Mononuclear cell (primary cell): Measurements from ENCODE around the gene TRIM66. TPM values are rescaled to one million over a fixed set of nuclear protein-coding genes. Genes with fewer than 3 reads are reported as not detected.

ENCODE experiments used
- H3K27me3 ChIP-seq: 2 replicates; pipeline ENCODE4 v1.6.0; 2011; ENCODE audit warnings: low read length, control low read depth; ENCODE audit not compliant: insufficient read depth
- H3K4me1 ChIP-seq: 2 replicates; pipeline ENCODE4 v1.5.1; 2011; ENCODE audit warnings: mild to moderate bottlenecking, low read length, control low read depth; ENCODE audit not compliant: insufficient read depth
- H3K4me3 ChIP-seq: 2 replicates; pipeline ENCODE4 v1.5.1; 2011; ENCODE audit warnings: mild to moderate bottlenecking, low read length, moderate library complexity
- H3K9me3 ChIP-seq: 2 replicates; pipeline ENCODE4 v1.5.1; 2011; ENCODE audit warnings: low read depth, mild to moderate bottlenecking, control low read depth, low read length
- total RNA-seq: library from RNA; depleted of rRNA; stranded (reverse); fragments of >200 nt; gene quantifications from one replicate; pipeline ENCODE4 v1.2.3, GENCODE V29; 2012

TRIM66 gene
- total RNA-seq, 1 donor: 5.6 TPM

DNA sequence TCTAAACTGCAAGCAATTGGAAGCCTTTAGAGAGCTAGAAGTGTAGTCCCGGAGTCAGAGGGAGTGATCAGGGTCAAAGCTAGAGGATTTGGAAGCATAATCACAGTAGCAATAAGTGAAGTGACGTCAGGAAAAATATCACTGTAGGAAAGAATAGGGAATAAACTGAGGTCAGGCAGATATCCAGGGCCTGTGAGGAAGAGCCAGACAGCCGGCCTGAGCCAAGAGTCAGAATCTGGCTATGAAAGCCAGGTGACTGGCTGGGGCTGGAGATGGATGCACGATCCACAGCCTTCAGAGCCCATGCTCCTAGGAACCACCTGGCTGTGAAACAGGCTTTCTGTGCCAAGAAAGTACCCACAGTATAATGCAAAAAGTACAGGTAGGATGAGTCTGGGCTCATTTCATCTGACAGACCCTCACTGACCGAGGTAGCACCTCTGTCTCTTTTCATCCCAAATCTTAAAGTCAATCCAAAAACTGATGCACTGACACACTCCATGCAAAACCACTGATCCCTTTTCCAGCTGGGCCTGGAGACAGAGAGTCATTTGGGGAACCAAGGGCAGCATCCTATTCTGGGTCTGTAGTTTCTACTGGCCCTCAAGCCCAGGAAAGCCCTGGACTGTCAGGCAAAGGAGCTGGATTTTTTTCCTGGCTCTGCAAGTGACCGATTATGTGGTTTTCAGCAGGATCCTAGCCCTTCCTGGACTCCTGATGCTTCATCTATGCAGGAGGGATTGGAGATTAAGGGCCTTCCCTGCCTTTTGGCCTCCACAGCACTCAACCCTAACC lies 21.3 kb downstream of the TRIM66 start:
- no peak overlapping the region for H3K4me3 ChIP-seq
- H3K4me1 ChIP-seq: no peaks in the 10 kb centered on the region
- H3K9me3 ChIP-seq: no peaks in the 10 kb centered on the region
- H3K27me3 ChIP-seq: no peaks in the 10 kb centered on the region

DNA sequence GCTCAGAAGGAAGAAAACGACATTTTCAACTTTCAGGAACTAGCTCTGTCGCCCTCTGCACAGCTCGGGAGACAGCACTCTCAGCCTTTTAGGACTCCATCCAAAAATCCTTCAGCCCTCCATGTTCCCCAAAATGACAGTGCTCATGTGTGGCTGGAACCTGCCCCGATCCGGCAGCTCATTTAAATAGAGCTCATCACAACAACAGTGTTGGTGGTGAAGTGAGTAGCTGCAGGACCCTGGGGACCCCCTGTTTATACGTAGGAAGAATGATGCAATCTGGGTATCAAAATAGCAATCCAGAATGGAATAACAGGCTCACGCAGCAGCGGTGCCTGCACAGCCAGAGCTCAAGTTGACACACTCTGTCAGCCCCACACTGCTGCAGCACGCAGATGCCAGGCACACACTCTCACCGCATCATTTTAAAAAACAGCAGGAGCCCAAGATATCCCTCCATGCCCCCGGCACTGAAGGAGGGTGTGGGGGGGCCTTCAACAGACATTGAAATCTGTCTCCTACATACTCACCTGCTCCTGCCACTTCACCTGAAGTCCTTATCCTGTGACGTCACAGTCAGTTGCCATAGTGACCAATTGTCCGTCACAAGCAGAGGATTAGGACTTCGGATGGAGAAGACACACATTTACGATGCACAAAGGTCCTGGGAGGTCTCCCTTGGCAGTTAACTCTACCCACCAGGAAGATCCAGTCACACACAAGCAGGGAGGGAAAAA lies 24.0 kb downstream of the TRIM66 start:
- no peak overlapping the region for H3K4me3 ChIP-seq
- no peaks in the 10 kb centered on the region for H3K9me3 ChIP-seq
- no peaks in the 10 kb centered on the region for H3K27me3 ChIP-seq
- no peaks in the 10 kb centered on the region for H3K4me1 ChIP-seq

DNA sequence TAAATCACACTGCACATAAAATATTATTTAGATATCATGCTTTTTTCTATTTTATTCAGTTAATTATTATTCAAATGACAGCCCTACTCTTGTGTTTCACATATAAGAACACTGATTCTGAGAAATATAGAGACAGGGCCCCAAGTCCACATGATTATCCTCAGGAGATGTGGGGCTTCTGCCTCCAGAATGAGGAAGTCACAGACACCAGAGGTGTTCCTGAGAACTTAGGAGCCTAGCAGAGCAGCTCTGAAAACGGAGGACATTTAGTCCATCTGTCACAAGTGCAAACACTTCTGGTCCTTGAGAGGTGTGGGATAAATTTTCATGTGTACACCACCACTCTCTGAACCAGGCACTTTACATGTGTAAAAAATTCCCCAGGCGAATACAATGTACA lies 26.2 kb downstream of the TRIM66 start:
- no peaks in the 10 kb centered on the region for H3K4me1 ChIP-seq
- no peaks in the 10 kb centered on the region for H3K27me3 ChIP-seq
- H3K9me3 ChIP-seq: no peaks in the 10 kb centered on the region
- no peak overlapping the region for H3K4me3 ChIP-seq

DNA sequence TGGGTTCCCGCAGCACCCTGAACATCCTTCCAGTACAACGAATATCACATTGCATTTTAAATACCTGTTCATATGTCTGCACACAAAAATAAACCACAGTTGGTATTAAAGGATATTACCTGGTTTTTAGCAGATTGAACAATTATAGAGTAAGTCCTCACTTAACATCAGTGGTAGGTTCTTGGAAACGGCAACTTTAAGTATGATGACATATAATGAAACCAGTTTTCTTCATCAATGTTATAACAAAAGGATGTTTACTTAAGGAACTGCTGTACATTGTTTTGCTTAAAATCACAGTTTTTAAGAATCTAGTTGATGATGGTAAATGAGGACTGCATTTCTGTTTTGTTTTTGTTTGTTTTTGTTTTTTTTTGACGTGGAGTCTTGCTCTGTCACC lies 28.0 kb downstream of the TRIM66 start:
- H3K9me3 ChIP-seq: no peaks in the 10 kb centered on the region
- H3K4me1 ChIP-seq: no peaks in the 10 kb centered on the region
- H3K4me3 ChIP-seq: no peak overlapping the region
- H3K27me3 ChIP-seq: no peaks in the 10 kb centered on the region

DNA sequence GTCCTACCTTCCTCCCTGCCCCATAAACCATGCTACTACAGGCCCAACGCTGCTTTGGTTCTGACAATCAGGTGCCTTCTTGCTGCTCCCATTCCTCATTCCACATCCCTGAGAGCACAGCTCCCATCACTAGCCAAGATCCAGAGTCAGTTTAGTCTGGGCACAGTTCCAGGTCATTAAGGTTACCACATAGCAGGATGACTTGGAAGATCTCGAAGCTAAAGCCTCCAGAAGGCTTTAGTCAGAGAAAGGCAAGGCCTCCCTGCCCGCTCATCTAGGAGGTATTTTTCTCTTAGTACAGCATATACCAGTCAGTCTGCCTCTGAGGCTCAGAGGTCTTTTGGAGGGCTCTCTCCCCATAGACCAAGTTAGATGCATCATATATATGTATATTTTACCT lies 30.3 kb downstream of the TRIM66 start:
- Histone ChIP-seq H3K4me1 (no peaks in the 10 kb centered on the region), H3K9me3 (no peaks in the 10 kb centered on the region), H3K27me3 (no peaks in the 10 kb centered on the region), H3K4me3 (no peak overlapping the region)

DNA sequence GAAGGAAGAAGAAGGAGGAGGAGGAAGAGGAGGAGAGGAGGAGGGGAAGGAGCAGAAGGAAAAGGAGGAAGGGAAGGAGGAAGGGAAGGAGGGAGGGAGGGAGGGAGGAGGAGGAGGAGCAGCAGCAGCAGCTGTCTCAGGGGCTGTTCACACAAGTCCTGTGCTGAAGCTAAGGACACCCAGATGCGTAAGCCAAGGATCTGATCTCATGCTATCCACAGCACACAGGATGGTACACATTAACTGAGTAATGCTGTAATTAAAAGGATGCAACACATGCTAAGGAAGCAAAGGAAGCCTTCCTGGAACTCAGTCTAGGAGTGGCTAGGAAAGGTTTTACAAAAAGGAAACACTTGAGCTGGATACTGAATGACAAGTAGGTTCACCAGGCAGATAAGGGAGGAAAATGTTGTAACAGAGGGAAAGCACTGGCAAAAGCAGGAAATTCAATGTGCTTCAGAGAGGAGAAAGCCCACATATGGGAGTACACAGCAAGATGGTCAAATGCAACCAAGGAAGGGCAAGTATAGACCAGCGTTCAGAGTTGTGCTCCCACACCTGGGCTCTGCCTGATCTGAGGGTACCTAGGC lies 32.0 kb downstream of the TRIM66 start:
- no peak overlapping the region for H3K4me3 ChIP-seq
- H3K27me3 ChIP-seq: no peaks in the 10 kb centered on the region
- H3K9me3 ChIP-seq: no peaks in the 10 kb centered on the region
- H3K4me1 ChIP-seq: no peaks in the 10 kb centered on the region

DNA sequence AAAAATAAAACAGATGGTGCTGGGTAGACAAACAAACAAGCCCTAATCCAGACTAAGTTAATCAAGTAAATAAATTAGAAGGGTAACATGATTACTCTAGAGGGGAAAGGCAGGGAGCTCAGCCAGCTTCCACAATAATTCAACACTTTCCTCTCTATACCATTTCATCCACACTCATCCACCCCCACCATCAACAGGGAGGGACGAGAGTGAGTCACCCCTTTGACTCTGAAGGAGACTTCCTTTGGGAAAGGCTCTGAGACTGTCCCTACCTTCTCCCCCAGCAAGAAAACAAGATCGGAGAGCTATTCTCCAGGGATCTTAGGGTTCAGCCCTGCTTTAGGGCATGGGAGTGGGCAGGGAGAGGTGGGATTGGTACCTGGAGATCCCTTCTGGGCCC lies 33.1 kb downstream of the TRIM66 start:
- Histone ChIP-seq H3K4me3 (no peak overlapping the region), H3K27me3 (no peaks in the 10 kb centered on the region), H3K4me1 (no peaks in the 10 kb centered on the region), H3K9me3 (no peaks in the 10 kb centered on the region)

DNA sequence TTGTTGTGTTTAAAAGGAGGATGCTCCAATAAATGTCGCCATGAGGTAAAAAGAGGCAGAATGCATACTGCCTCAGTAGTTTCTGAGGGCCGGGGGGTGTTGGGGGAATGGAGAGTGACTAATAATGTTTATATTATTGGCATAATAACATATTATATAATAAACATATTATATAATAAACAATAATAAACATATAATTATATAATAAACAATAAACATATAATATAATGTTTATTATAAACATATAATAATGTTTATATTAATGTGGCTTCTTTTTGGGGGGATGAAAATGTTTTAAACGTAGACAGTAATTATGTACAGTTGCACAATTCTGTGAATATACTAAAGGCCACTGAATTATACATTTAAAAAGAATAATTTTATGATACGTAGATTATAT lies 35.6 kb downstream of the TRIM66 start:
- Histone ChIP-seq H3K27me3 (no peaks in the 10 kb centered on the region), H3K4me1 (no peaks in the 10 kb centered on the region), H3K4me3 (no peak overlapping the region), H3K9me3 (no peaks in the 10 kb centered on the region)

DNA sequence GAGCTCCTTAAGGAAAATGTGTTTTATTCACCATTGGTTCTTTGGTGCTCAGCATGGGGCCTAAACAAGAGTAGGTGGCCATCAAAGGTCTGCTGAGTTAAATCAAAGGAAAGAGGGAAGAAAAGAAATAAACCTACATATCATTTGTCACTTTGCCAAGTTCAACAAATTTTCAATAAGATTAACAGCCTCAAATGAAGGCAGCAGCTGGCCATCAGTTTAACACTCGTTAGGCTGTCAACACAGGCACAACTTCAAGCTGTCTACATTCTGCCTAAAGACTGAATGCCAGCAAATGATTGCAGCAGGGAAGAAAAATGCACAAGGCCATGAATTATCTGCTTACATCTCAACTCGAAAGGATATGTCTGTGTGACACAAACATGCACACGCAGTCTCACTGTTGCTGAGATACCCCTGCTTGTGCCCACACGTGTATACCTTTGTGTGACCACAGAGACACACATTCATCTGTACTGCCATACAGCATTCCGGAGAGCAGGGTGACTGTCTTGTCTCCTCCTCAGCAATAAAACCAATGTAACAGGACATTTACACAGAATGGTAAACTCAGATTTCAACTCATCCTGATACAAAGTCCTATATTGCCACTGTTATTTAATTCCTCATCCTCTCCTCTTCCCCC lies 40.1 kb downstream of the TRIM66 start:
- no peaks in the 10 kb centered on the region for H3K9me3 ChIP-seq
- H3K4me3 ChIP-seq: no peak overlapping the region
- no peaks in the 10 kb centered on the region for H3K27me3 ChIP-seq
- no peaks in the 10 kb centered on the region for H3K4me1 ChIP-seq

DNA sequence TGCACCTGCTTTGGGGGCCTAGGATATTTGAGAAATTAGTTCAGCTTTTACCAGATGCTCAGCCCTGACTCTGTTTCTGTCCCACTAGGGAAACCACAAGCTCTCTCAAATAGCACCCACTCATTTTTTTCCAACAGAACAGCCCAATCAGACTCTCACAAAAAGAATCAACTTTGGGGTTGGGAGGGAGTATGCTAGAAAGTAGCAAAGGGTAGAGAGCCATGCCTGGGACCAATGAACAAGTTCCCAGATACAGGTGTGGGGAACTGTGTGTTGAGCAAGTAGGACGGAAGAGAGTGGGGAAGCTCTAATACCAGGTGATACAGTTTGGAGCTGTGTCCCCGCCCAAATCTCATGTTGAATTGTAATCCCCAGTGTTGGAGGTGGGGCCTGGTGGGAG lies 41.1 kb downstream of the TRIM66 start:
- no peaks in the 10 kb centered on the region for H3K9me3 ChIP-seq
- no peaks in the 10 kb centered on the region for H3K4me1 ChIP-seq
- H3K27me3 ChIP-seq: no peaks in the 10 kb centered on the region
- no peak overlapping the region for H3K4me3 ChIP-seq

DNA sequence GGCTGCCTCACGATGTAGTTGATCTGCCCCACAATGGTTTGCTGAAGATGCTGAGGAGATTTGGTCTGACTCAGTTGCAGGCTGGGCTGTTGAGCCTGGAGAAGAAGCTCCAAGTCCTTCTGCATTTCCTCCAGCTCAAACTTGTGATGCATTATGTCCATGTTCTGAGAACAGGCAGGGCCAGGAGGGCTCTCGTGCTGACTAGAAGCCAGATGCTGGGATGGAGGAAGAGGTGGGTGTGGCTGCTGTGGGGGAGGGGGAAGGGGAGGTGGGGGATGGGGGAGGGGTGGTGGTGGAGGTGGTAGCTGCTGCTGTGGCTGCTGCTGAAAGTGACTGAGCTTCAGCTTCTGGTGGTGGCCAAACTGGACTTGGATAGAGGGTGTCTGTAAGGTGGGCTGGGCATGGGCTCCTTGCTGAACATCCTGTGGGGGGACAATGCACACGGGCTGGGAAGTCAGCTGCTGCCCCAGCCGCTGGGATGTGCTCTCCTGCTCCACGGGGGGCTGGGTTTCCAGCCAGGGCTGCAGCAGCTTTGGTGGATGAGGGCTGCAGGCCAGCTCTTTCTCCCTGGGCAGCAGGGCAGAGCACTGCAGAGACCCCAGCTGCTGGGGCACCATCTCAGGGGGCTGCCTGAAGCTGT lies 42.1 kb downstream of the TRIM66 start:
- no peaks in the 10 kb centered on the region for H3K27me3 ChIP-seq
- no peak overlapping the region for H3K4me3 ChIP-seq
- H3K4me1 ChIP-seq: no peaks in the 10 kb centered on the region
- H3K9me3 ChIP-seq: no peaks in the 10 kb centered on the region

DNA sequence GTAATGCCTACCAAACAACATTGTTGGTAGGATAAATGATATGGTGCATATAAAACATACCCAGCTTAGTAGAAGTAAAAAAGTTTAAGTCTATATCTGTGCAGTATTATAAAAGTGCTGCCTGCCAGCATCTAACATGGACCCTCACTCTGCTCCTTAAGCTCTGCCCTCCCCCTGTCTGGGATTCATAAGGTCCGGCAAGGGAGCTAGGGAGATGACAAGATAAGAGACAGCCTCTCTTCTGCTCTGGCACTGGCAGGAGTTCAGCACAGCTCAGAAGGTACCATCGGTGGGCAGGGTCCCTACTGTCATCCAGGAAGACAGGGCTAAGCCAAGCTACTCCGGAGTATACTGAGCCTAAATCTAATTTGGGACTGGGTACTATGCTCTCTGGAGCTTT lies 42.8 kb downstream of the TRIM66 start:
- H3K9me3 ChIP-seq: no peaks in the 10 kb centered on the region
- no peak overlapping the region for H3K4me3 ChIP-seq
- no peaks in the 10 kb centered on the region for H3K27me3 ChIP-seq
- no peaks in the 10 kb centered on the region for H3K4me1 ChIP-seq

DNA sequence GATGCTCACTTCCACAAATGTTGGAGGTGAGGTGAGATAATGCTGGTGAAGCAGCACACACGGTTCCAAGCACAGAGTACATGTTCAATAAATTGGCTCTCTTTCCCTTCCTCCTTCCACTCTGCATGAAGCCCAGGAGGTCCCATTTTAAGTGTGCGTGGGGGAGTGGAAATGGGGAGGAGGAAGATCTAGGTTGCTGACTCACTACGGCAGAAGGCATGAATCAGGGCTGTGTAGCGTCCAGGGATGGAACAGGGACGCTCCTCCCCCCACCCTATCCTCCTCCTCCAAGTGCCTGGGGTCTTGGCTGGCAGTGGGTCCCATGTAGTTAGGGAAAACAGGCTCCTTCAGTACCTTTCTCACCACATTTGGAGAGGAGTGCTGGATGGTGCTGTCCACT lies 44.2 kb downstream of the TRIM66 start:
- H3K27me3 ChIP-seq: no peaks in the 10 kb centered on the region
- no peaks in the 10 kb centered on the region for H3K4me1 ChIP-seq
- H3K9me3 ChIP-seq: no peaks in the 10 kb centered on the region
- no peak overlapping the region for H3K4me3 ChIP-seq

DNA sequence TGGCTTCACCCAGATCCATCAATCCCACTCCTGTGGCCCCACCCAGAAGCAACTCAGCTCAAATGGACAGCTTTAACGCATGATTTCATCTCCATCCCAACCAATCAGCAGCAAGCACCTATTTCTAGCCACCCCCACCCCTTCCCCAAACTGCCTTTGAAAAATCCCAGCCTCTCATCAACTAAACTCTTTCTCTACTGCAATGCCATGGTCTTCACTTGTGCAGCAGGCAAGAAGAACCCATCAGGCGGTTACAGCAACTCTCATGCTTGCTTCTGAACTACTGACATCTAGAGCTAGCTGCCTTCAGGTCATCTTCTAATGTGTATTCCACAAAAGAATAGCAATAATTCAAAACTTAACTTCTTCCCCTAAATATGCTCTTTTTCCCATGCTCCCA lies 46.3 kb downstream of the TRIM66 start:
- Histone ChIP-seq H3K9me3 (no peaks in the 10 kb centered on the region), H3K4me3 (no peak overlapping the region), H3K4me1 (no peaks in the 10 kb centered on the region), H3K27me3 (no peaks in the 10 kb centered on the region)

DNA sequence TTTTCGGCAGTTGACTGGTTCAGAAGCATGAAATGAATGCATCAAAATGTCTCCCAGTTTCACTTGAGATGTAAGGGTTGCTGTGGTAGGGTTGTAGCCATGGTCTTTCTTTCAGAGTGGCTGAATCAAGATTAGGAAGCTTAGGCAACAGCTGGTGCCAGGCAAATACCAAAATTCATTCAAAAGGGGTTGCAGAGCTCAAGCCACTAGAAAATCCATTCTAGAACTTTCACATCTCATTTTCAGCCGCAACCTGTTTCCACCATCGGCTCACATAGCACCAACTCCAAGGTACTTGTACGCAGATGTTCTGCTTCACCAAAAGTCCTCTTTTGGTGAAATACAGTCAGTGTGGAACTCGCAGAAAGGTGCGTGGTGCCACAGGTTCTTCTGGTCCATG lies 48.0 kb downstream of the TRIM66 start:
- no peaks in the 10 kb centered on the region for H3K9me3 ChIP-seq
- no peaks in the 10 kb centered on the region for H3K4me1 ChIP-seq
- no peak overlapping the region for H3K4me3 ChIP-seq
- H3K27me3 ChIP-seq: no peaks in the 10 kb centered on the region
